ENCODE measurements around the gene PNMT. TPM values are rescaled to one million over a fixed set of nuclear protein-coding genes. Genes with fewer than 3 reads are reported as not detected.

Gene PNMT
- total and polyA plus RNA-seq, 2 donors (not counting 1 experiment from before 2014, with no cell fraction given): 0.13 to 0.76 TPM

GRCh38 chr17:39711851-39712250 lies 43.6 kb downstream of the PNMT start:
- intact Hi-C loops (cut with micrococcal nuclease): no loop called here
- peaks cover 11 to 16% of the 10 kb centered on the region in 2 donors for H3K4me1 ChIP-seq (ENCODE audit: control insufficient read depth in 2 of 2, insufficient read depth in 2 of 2, low read length in 2 of 2)
- no peak overlapping the region for H3K9ac ChIP-seq (ENCODE audit: low read length)
- ATAC-seq (ENCODE audit: low read depth) (no peak), DNase-seq (no peak)
- no peak for TF ChIP-seq EZH2 (IDR thresholded peaks at IDR 0.05; ENCODE audit: borderline replicate concordance, insufficient read depth, low read depth, low read length, poor library complexity, severe bottlenecking)
- TF ChIP-seq CTCF (IDR thresholded peaks at IDR 0.05): no peak
- H4K20me1 ChIP-seq (ENCODE audit: control insufficient read depth, insufficient read depth, low read length, poor library complexity, severe bottlenecking): no peaks in the 10 kb centered on the region
- no peaks in the 10 kb centered on the region for H3K36me3 ChIP-seq (replicated peaks in 1 of 2; ENCODE audit: control extremely low read depth in 1 of 2, control insufficient read depth in 1 of 2, extremely low read depth in 1 of 2, insufficient read depth in 2 of 2, low read length in 1 of 2)
- H3K4me3 ChIP-seq (ENCODE audit: control extremely low read depth in 1 of 5, extremely low read depth in 1 of 5, insufficient read depth in 1 of 5, low read depth in 2 of 5, low read length in 4 of 5): no peak overlapping the region
- no peak overlapping the region for H3K27ac Mint-ChIP-seq
- H3K9me3 ChIP-seq (ENCODE audit: control extremely low read depth in 1 of 3, control insufficient read depth in 2 of 3, insufficient read depth in 1 of 3, low read length in 2 of 3): no peaks in the 10 kb centered on the region
- H2AFZ ChIP-seq (ENCODE audit: insufficient read depth, low read depth, low read length, poor library complexity, severe bottlenecking): no peak overlapping the region
- no peaks in the 10 kb centered on the region for H3K9me3 Mint-ChIP-seq (ENCODE audit: insufficient read depth)
- peaks cover 8% of the 10 kb centered on the region for H3K4me1 Mint-ChIP-seq
- no peaks in the 10 kb centered on the region for H3K27me3 Mint-ChIP-seq
- no peak overlapping the region for H3K27ac ChIP-seq (ENCODE audit: low read length in 2 of 2)
- H3K4me3 Mint-ChIP-seq: no peak overlapping the region
- H3K4me2 ChIP-seq (replicated peaks; ENCODE audit: low read depth, low read length, poor library complexity, severe bottlenecking): no peak overlapping the region
- 93% methylated on average over 9 of the region's 10 CpGs for WGBS (ENCODE audit: insufficient coverage)
- no peaks in the 10 kb centered on the region for H3K27me3 ChIP-seq (replicated peaks in 1 of 4; ENCODE audit: control extremely low read depth in 1 of 4, control insufficient read depth in 3 of 4, insufficient read depth in 4 of 4, low read length in 3 of 4)
- POLR2A ChIA-PET: interaction anchor here (0.6 kb wide), 1 partner anchor 9 kb away, joined by 13 read pairs; no protein-coding TSS in a partner anchor
- CTCF ChIA-PET: no interaction called here
- no peaks in the 10 kb centered on the region for H3K79me2 ChIP-seq (ENCODE audit: control insufficient read depth, insufficient read depth, low read length)

DNA sequence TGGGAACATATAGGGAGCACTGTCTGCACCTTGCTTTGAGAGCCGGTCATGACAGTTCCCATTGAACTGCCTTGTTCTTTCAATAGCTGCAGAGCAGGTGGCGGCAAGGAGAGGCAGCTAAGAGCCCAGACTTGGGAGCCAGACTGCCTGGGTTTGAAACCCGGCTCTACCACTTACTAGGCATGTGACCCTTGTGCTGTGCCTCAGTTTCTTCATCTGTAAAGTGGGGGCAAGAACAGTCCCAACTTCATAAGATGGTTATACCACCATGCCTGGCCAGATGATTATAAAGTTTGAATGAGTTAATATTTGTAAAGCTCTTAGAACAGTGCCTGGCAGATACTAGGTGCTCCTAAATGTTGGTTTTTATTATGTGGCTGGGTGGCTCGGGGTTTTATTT lies 46.0 kb downstream of the PNMT start:
- H3K4me2 ChIP-seq (replicated peaks; ENCODE audit: low read depth, low read length, poor library complexity, severe bottlenecking): no peak overlapping the region
- Mint-ChIP-seq H3K27me3 (no peaks in the 10 kb centered on the region), H3K9me3 (ENCODE audit: insufficient read depth) (no peaks in the 10 kb centered on the region), H3K4me1 (peaks cover 2% of the 10 kb centered on the region), H3K27ac (no peak overlapping the region), H3K4me3 (no peak overlapping the region)
- H3K27ac ChIP-seq (ENCODE audit: low read length in 2 of 2): no peak overlapping the region
- H3K36me3 ChIP-seq (replicated peaks in 1 of 2; ENCODE audit: control extremely low read depth in 1 of 2, control insufficient read depth in 1 of 2, extremely low read depth in 1 of 2, insufficient read depth in 2 of 2, low read length in 1 of 2): no peaks in the 10 kb centered on the region
- H4K20me1 ChIP-seq (ENCODE audit: control insufficient read depth, insufficient read depth, low read length, poor library complexity, severe bottlenecking): no peaks in the 10 kb centered on the region
- H3K9ac ChIP-seq (ENCODE audit: low read length): no peak overlapping the region
- WGBS (ENCODE audit: insufficient coverage): 88% methylated on average over 3 of the region's 4 CpGs
- no peaks in the 10 kb centered on the region for H3K79me2 ChIP-seq (ENCODE audit: control insufficient read depth, insufficient read depth, low read length)
- ATAC-seq (ENCODE audit: low read depth) (no peak), DNase-seq (no peak)
- POLR2A ChIA-PET: interaction anchor here (0.7 kb wide), 1 partner anchor 280 kb away, joined by 3 read pairs; no protein-coding TSS in a partner anchor
- intact Hi-C loops (cut with micrococcal nuclease): no loop called here
- H3K9me3 ChIP-seq (ENCODE audit: control extremely low read depth in 1 of 3, control insufficient read depth in 2 of 3, insufficient read depth in 1 of 3, low read length in 2 of 3): no peaks in the 10 kb centered on the region
- H3K4me3 ChIP-seq (ENCODE audit: control extremely low read depth in 1 of 5, extremely low read depth in 1 of 5, insufficient read depth in 1 of 5, low read depth in 2 of 5, low read length in 4 of 5): no peak overlapping the region
- no peaks in the 10 kb centered on the region for H3K27me3 ChIP-seq (replicated peaks in 1 of 4; ENCODE audit: control extremely low read depth in 1 of 4, control insufficient read depth in 3 of 4, insufficient read depth in 4 of 4, low read length in 3 of 4)
- H2AFZ ChIP-seq (ENCODE audit: insufficient read depth, low read depth, low read length, poor library complexity, severe bottlenecking): no peak overlapping the region
- TF ChIP-seq EZH2 (IDR thresholded peaks at IDR 0.05; ENCODE audit: borderline replicate concordance, insufficient read depth, low read depth, low read length, poor library complexity, severe bottlenecking): no peak
- no peak for TF ChIP-seq CTCF (IDR thresholded peaks at IDR 0.05)
- peaks cover 2 to 4% of the 10 kb centered on the region in 2 donors for H3K4me1 ChIP-seq (ENCODE audit: control insufficient read depth in 2 of 2, insufficient read depth in 2 of 2, low read length in 2 of 2)
- CTCF ChIA-PET: interaction anchor here (0.8 kb wide), 1 partner anchor 315 kb away, joined by 4 read pairs; no protein-coding TSS in a partner anchor
